ENCODE measurements around the gene STARD9. TPM values are rescaled to one million over a fixed set of nuclear protein-coding genes. Genes with fewer than 3 reads are reported as not detected.
A peak's percentile ranks its signal among the peaks of the same experiment; 100 is the strongest.

STARD9 gene
- total and polyA plus RNA-seq, 4 experiments from 2014 or later = 0.49 to 6.1 (median 4.5) TPM; not detected in 1

- no peaks in the 10 kb centered on the region for H3K4me1 ChIP-seq (ENCODE audit: insufficient read depth, low read length)
- intact Hi-C loops (cut with micrococcal nuclease) = no loop called here
- H3K4me3 ChIP-seq (ENCODE audit: low read length in 2 of 2) = no peak overlapping the region
- H3K27me3 ChIP-seq (ENCODE audit: insufficient read depth, low read length) = no peaks in the 10 kb centered on the region
- DNase-seq = no peak
- H3K27ac Mint-ChIP-seq = no peak overlapping the region
- no peaks in the 10 kb centered on the region for H3K9me3 ChIP-seq (ENCODE audit: control insufficient read depth in 1 of 2, low read length in 2 of 2)
- H3K27me3 Mint-ChIP-seq = no peaks in the 10 kb centered on the region
- H3K4me3 Mint-ChIP-seq = no peak overlapping the region
- H3K4me1 Mint-ChIP-seq = no peaks in the 10 kb centered on the region
- H3K36me3 Mint-ChIP-seq = peaks cover 33 to 50% of the 10 kb centered on the region in 2 donors
- no peaks in the 10 kb centered on the region for H3K9me3 Mint-ChIP-seq
- H3K36me3 ChIP-seq (ENCODE audit: insufficient read depth, low read length) = peaks cover 30% of the 10 kb centered on the region
- ChIA-PET POLR2A (ENCODE audit: partially characterized antibody) (no interaction called here), CTCF (ENCODE audit: partially characterized antibody) (no interaction called here)
- no peak overlapping the region for H3K27ac ChIP-seq (ENCODE audit: low read depth, low read length)
Measured at GRCh38 chr15:42721916-42722315, 146.5 kb downstream of the STARD9 start.

- Mint-ChIP-seq H3K36me3 (peaks cover 39 to 58% of the 10 kb centered on the region in 2 donors), H3K27ac (peak overlapping the region in 2 of 7 donors; percentile 42 to 46), H3K4me3 (no peak overlapping the region), H3K4me1 (no peaks in the 10 kb centered on the region), H3K9me3 (no peaks in the 10 kb centered on the region), H3K27me3 (no peaks in the 10 kb centered on the region)
- peaks cover 40% of the 10 kb centered on the region for H3K36me3 ChIP-seq (ENCODE audit: insufficient read depth, low read length)
- intact Hi-C loops (cut with micrococcal nuclease) = no loop called here
- ChIA-PET POLR2A (ENCODE audit: partially characterized antibody) (no interaction called here), CTCF (ENCODE audit: partially characterized antibody) (no interaction called here)
- no peak for DNase-seq
- H3K27ac ChIP-seq (ENCODE audit: low read depth, low read length) = no peak overlapping the region
- H3K27me3 ChIP-seq (ENCODE audit: insufficient read depth, low read length) = no peaks in the 10 kb centered on the region
- no peaks in the 10 kb centered on the region for H3K9me3 ChIP-seq (ENCODE audit: control insufficient read depth in 1 of 2, low read length in 2 of 2)
- H3K4me1 ChIP-seq (ENCODE audit: insufficient read depth, low read length) = no peaks in the 10 kb centered on the region
- no peak overlapping the region for H3K4me3 ChIP-seq (ENCODE audit: low read length in 2 of 2)
Measured at GRCh38 chr15:42723068-42723467, 147.7 kb downstream of the STARD9 start.

- peaks cover 48% of the 10 kb centered on the region for H3K36me3 ChIP-seq (ENCODE audit: insufficient read depth, low read length)
- H3K27ac Mint-ChIP-seq = peak overlapping the region in 2 of 7 donors; percentile 7 to 57
- H3K4me1 ChIP-seq (ENCODE audit: insufficient read depth, low read length) = no peaks in the 10 kb centered on the region
- no peaks in the 10 kb centered on the region for H3K27me3 ChIP-seq (ENCODE audit: insufficient read depth, low read length)
- H3K27me3 Mint-ChIP-seq = no peaks in the 10 kb centered on the region
- H3K4me3 ChIP-seq (ENCODE audit: low read length in 2 of 2) = no peak overlapping the region
- no peak overlapping the region for H3K27ac ChIP-seq (ENCODE audit: low read depth, low read length)
- H3K9me3 ChIP-seq (ENCODE audit: control insufficient read depth in 1 of 2, low read length in 2 of 2) = no peaks in the 10 kb centered on the region
- no peak overlapping the region for H3K4me3 Mint-ChIP-seq
- intact Hi-C loops (cut with micrococcal nuclease) = no loop called here
- no peak for DNase-seq
- no peaks in the 10 kb centered on the region for H3K9me3 Mint-ChIP-seq
- peaks cover 43 to 68% of the 10 kb centered on the region in 2 donors for H3K36me3 Mint-ChIP-seq
- H3K4me1 Mint-ChIP-seq = no peaks in the 10 kb centered on the region
- ChIA-PET CTCF (ENCODE audit: partially characterized antibody) (no interaction called here), POLR2A (ENCODE audit: partially characterized antibody) (no interaction called here)
Measured at GRCh38 chr15:42724276-42724675, 148.9 kb downstream of the STARD9 start.

GRCh38 chr15:42725331-42725903, 150.0 kb downstream of the STARD9 start:
- intact Hi-C loops (cut with micrococcal nuclease) = no loop called here
- no peak for DNase-seq
- Mint-ChIP-seq H3K4me3 (no peak overlapping the region), H3K27ac (no peak overlapping the region), H3K27me3 (no peaks in the 10 kb centered on the region), H3K9me3 (no peaks in the 10 kb centered on the region), H3K36me3 (peaks cover 42 to 71% of the 10 kb centered on the region in 2 donors), H3K4me1 (peaks cover 0 to 1% (median 0%) of the 10 kb centered on the region in 4 donors)
- Histone ChIP-seq H3K4me3 (ENCODE audit: low read length in 2 of 2) (no peak overlapping the region), H3K27ac (ENCODE audit: low read depth, low read length) (no peak overlapping the region), H3K27me3 (ENCODE audit: insufficient read depth, low read length) (no peaks in the 10 kb centered on the region), H3K36me3 (ENCODE audit: insufficient read depth, low read length) (peaks cover 58% of the 10 kb centered on the region), H3K4me1 (ENCODE audit: insufficient read depth, low read length) (no peaks in the 10 kb centered on the region), H3K9me3 (ENCODE audit: control insufficient read depth in 1 of 2, low read length in 2 of 2) (no peaks in the 10 kb centered on the region)
- ChIA-PET CTCF (ENCODE audit: partially characterized antibody) (no interaction called here), POLR2A (ENCODE audit: partially characterized antibody) (no interaction called here)

- Mint-ChIP-seq H3K27me3 (no peaks in the 10 kb centered on the region), H3K36me3 (peaks cover 45 to 71% of the 10 kb centered on the region in 2 donors), H3K27ac (peak overlapping the region in 1 of 7 donors; percentile 4), H3K4me3 (no peak overlapping the region), H3K9me3 (no peaks in the 10 kb centered on the region), H3K4me1 (peaks cover 0 to 1% (median 0%) of the 10 kb centered on the region in 4 donors)
- Histone ChIP-seq H3K27ac (ENCODE audit: low read depth, low read length) (no peak overlapping the region), H3K36me3 (ENCODE audit: insufficient read depth, low read length) (peaks cover 60% of the 10 kb centered on the region), H3K4me1 (ENCODE audit: insufficient read depth, low read length) (no peaks in the 10 kb centered on the region), H3K27me3 (ENCODE audit: insufficient read depth, low read length) (no peaks in the 10 kb centered on the region), H3K9me3 (ENCODE audit: control insufficient read depth in 1 of 2, low read length in 2 of 2) (no peaks in the 10 kb centered on the region), H3K4me3 (ENCODE audit: low read length in 2 of 2) (no peak overlapping the region)
- POLR2A ChIA-PET (ENCODE audit: partially characterized antibody) = no interaction called here
- intact Hi-C loops (cut with micrococcal nuclease) = no loop called here
- no peak for DNase-seq
- CTCF ChIA-PET (ENCODE audit: partially characterized antibody) = no interaction called here
Measured at GRCh38 chr15:42726114-42726513, 150.7 kb downstream of the STARD9 start.

GRCh38 chr15:42727750-42728381, 152.5 kb downstream of the STARD9 start:
- Histone ChIP-seq H3K4me1 (ENCODE audit: insufficient read depth, low read length) (no peaks in the 10 kb centered on the region), H3K27me3 (ENCODE audit: insufficient read depth, low read length) (no peaks in the 10 kb centered on the region), H3K27ac (ENCODE audit: low read depth, low read length) (no peak overlapping the region), H3K4me3 (ENCODE audit: low read length in 2 of 2) (no peak overlapping the region), H3K9me3 (ENCODE audit: control insufficient read depth in 1 of 2, low read length in 2 of 2) (no peaks in the 10 kb centered on the region), H3K36me3 (ENCODE audit: insufficient read depth, low read length) (peaks cover 77% of the 10 kb centered on the region)
- no peaks in the 10 kb centered on the region for H3K27me3 Mint-ChIP-seq
- peak overlapping the region in 1 of 7 donors; percentile 87 for H3K27ac Mint-ChIP-seq
- intact Hi-C loops (cut with micrococcal nuclease) = no loop called here
- H3K9me3 Mint-ChIP-seq = no peaks in the 10 kb centered on the region
- POLR2A ChIA-PET (ENCODE audit: partially characterized antibody) = no interaction called here
- DNase-seq = no peak
- CTCF ChIA-PET (ENCODE audit: partially characterized antibody) = no interaction called here
- H3K4me3 Mint-ChIP-seq = no peak overlapping the region
- H3K4me1 Mint-ChIP-seq = peaks cover 0 to 3% (median under 1%) of the 10 kb centered on the region in 4 donors
- H3K36me3 Mint-ChIP-seq = peaks cover 59 to 81% of the 10 kb centered on the region in 2 donors

GRCh38 chr15:42728560-42728959, 153.2 kb downstream of the STARD9 start:
- Mint-ChIP-seq H3K4me3 (no peak overlapping the region), H3K36me3 (peaks cover 58 to 78% of the 10 kb centered on the region in 2 donors), H3K9me3 (no peaks in the 10 kb centered on the region), H3K4me1 (peaks cover 0 to 3% (median 1%) of the 10 kb centered on the region in 4 donors), H3K27ac (peak overlapping the region in 1 of 7 donors; percentile 41), H3K27me3 (no peaks in the 10 kb centered on the region)
- Histone ChIP-seq H3K27ac (ENCODE audit: low read depth, low read length) (no peak overlapping the region), H3K9me3 (ENCODE audit: control insufficient read depth in 1 of 2, low read length in 2 of 2) (no peaks in the 10 kb centered on the region), H3K36me3 (ENCODE audit: insufficient read depth, low read length) (peaks cover 82% of the 10 kb centered on the region), H3K27me3 (ENCODE audit: insufficient read depth, low read length) (no peaks in the 10 kb centered on the region), H3K4me3 (ENCODE audit: low read length in 2 of 2) (no peak overlapping the region), H3K4me1 (ENCODE audit: insufficient read depth, low read length) (no peaks in the 10 kb centered on the region)
- POLR2A ChIA-PET (ENCODE audit: partially characterized antibody) = no interaction called here
- CTCF ChIA-PET (ENCODE audit: partially characterized antibody) = no interaction called here
- DNase-seq = no peak
- intact Hi-C loops (cut with micrococcal nuclease) = no loop called here

Measured in CD4-positive, alpha-beta memory T cell (primary cell).